ENCODE measurements around the gene KRT7.
A peak's percentile ranks its signal among the peaks of the same experiment; 100 is the strongest.

The KRT7 gene

DNA sequence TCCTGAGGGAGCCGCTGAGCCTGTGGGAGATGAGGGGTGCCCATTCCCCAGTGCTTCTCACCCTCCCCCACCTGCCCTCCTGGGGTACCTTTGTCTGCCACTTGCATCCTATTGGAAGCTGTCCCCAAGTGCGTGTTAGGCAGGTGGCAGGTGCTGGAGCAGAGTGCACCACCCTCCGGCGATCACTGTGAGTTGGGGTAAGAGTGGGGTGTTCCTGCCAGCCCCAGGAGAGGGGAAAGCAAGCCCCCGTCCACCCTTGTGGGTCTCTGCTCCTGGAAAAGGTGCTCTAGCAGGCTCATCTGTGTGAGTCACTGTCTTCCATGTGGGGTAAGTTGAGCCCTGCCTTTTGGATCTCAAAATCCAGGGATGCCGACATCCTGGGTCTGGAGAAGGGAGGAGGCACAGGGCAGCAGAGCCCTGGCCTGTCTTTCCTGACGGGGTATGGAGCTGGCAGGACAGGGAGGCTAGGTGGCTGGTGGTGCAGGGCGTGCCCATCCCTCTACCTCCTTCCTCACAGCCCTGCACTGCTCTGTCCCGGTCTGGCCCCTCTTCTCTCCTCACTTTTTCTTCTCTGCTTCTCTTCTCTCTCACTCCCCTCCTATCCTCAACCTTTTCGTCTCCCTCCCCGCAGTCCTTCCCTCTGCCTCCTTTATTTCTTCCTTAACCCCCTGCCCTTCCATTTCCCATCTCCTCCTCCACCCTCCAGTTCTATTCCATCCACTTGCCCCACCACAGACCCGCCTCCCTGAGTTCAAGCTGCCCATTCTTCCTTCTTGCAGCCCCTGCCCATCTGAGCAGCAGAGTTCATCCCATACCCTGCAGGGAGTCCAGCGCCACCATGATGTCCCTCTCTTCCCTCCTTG is 20.1 kb upstream of the KRT7 start:
- no peak for DNase-seq

DNA sequence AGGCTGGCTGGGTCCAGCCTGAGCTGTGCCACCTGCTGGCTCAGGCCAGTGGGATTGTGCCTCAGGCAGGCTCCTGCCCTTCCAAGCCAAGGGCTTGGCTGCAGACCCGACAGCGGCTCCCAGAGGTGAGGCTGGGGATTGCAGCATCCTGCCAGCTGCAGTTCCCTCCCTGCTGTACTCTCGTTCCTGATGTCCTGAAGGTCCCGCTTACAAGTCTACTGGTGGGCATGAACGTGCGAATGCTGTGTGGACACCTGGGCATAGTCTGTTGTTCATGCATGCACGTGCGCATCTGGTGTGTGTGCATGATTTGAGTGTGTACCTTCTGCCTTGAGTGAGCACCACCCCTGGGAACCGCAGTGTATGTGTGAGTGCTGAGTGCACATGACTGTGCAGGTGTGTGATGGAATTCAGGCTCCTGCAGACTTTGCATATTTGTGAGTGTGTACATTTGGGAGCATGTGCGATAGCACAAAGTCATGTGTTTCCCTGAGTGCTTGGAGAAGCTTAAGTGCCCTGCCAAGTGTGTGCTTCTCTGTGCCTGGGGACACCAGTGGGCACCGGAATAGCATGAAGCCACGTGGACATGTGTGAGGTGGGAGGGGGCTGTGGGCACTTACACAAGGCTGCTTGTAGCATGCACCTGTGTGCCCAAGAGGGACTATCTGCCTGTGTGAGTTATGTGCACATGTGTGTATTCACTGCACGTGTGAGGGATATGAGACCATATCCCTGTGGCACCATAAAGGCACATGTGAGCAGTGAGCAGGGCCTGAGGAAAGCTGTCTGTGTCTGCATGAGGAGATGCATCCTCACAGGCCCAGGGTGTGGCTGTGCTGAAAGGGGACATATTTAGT is 19.3 kb upstream of the KRT7 start:
- peak; percentile 87 for DNase-seq

DNA sequence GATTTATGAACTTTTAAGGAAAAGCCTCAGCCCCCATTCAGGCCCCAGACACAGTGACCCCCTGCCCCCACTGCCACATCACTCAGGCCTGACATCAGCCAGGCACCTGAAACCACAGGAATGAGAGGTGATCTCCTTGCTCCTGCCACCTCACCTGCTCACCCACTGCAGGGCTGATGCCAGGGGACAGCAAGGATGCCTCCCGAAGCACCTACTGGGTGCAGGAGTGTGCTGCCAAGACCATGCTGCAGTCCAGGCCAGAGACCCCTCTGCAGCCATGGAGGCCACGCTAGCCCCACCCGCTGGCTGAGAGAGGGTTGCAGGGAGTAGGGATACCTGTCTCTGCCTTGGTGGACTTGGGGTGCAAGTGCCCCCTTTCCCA is 18.6 kb upstream of the KRT7 start:
- DNase-seq: no peak

DNA sequence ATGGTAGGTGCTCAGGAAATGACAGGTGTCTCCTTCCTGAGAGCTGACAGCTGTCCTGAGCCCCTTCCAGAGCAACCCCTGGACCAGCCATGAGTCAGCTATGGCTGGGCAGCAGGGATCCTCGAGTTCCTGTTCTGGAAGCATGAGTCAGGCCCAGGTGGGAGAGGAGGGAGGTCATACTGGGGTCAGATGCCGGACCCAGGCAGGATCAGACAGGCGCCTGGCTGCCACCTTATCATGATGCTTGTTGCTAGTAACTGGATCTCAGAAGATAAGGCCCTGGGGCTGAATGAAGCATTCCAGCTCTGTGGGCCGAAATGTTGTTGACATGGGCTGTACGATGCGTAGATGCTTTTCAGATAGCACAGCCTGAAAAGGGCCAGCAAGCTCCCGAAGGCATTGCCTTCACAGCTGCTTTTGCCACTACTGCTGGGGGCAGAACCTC is 17.4 kb upstream of the KRT7 start:
- DNase-seq: no peak

GRCh38 chr12:52216100-52216499 is 16.9 kb upstream of the KRT7 start:
- no peak for DNase-seq

DNA sequence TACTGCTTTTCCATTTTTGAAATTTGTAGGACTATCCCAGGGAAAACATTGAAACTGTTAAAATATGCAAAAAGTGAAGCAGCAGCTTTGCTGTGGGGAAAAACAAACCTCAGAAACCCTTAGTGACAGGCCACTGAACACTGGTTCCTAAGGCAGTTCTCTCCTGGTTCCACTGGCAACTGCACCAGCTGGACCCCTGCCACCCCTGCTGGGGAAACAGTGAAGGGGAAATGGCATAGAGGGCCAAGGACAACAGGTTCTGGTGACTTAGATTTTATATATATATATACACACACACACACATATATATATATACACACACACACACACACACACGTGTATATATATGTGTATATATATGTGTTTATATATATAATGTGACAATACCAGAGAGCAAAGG is 16.2 kb upstream of the KRT7 start:
- no peak for DNase-seq

DNA sequence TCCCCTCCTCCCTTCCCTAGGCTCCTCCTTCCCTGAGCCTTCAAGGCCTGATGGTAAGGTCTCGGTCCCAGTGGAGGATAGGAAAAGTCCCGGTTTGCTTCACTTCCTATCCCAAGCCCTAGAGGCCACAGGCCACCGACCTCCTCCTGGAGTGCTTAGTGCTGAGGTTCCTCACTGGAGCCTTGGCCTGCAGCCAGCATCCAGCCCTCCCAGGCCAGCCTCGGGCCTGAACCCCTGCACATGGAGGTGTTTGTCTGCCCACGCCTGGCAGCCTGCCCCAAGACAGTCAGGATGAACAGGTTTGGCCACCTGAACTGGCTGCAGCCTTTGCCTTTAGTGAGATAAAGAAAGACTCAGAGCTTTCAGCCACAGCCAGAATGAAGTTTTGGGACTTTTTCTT is 15.8 kb upstream of the KRT7 start:
- DNase-seq: peak; percentile 36

GRCh38 chr12:52218001-52218400 is 15.0 kb upstream of the KRT7 start:
- no peak for DNase-seq

- no peak for DNase-seq
These were observed 12.6 kb upstream of the KRT7 start for GRCh38 chr12:52220477-52220876.

DNA sequence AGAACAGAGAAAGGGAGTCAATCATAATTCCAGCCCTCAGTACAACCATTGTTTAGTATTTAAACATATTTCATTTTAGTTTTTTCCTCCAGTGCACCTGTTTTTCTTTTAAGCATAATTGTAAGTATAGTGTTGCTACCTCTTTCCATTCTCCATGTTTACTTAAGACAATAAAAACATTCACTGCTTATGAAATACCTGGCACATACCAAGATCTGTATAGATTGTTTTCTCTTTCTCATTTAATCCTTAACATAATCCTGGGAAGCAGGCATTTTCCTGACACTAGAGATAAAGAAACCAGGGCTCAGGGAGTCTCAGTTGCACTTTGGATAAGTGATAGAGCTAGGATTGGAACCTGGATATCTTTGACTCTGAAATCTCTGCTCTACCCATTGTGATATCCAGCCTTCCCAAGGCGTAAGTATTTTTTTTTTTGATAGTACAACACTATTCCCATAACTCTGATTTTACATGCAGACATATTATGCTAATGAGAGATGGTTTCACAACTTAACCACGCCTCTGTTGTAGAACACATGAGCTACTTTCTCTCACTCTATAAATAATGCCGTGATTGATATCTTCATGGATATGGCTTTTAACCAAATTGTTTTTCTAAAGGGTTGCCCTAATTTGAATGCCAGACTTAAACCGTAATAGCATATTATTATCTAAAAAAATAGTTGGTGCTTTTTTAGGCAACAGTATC is 11.8 kb upstream of the KRT7 start:
- DNase-seq: no peak

DNA sequence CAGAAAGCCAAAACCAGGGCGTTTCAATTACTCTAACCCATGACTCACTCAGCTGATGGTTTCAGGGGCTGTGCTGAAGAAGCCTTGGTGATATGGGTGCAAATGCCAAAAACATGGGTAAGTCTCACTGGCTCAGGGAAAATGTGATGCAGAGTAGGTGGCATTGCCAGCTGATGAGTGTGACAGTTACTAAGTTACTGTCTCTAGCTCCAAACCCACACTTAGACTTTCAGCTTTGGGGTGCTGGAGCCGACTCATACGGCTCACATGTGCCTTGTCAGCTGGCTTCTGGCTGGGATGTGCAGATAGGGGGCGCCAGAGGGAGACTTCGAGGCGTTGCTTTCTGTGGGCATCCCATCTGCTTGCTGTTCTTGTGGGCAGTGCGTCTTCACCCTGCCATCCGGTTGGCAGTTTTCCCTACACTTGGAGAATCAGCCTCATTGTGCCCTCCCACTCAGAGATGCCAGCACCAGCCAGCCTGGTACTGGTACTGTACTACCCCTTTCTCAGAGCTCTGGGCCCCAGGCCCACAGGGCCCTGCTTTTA is 11.1 kb upstream of the KRT7 start:
- DNase-seq: peak; percentile 68

GRCh38 chr12:52222692-52223091 is 10.4 kb upstream of the KRT7 start:
- DNase-seq: no peak

DNA sequence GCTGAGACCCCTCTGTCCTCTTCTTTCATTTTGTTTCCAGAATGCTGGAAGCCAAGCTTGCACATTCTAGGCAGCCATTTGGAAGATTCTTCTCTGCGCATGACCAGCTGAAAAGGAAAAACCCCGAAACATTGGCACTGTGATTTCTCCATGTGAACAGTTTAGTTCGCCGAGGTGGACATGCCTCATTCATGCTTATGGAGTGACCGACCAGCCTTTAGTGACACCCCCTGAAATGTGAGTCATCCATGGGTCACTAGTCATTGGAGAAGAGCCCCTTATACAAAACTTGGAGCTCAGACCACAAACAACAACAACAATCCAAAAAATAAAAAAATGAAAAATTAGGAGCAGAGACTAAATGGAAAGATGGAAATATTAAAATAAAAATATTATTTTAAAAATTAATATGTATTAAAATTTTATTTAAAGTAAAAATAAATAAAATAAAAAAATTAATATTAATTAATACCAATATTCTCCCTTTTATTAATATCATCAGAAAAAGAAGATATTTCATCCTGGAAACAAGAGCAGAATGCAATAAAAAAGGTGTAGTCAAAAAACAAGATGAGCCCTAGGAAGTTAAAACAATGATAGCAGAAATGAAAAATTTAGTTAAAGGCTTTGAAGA is 9.5 kb upstream of the KRT7 start:
- peak; percentile 37 for DNase-seq

DNA sequence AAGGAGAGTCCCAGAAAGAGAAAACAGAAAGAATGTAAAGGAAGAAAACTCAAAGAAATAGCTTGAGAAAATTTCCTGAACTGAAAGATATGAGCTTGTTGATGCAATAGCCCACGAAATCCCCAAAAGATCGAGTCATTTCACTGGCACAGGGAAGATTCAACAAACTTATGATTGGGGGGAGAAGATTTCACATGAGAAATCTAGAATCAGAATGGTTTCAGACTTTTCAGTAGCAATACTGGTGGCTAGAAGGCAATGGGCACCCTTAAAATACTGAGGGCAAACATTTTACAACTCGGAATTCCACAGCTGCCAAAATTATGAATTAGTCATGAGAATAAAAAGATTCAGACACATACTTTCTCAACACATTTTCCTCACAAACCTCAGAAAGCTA is 8.9 kb upstream of the KRT7 start:
- DNase-seq: peak; percentile 49

DNA sequence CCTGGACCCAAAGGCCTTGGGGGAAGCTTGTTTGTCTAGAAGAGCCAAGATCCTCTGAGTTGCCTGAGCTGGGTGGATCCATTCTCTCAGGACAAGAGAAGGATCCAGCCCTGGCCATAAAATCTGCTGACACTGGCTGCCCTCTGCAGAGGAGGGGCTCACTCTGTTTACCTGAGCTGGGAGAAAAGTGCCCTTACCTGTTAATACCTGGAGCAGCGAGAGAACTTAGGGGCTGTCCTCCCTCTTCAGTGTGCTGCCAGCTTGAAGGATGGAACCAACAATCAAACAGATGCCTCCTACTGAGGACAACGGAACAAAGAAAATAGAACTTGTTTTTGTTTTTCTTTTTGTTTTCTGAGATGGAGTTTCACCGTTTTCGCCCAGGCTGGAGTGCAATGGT is 7.3 kb upstream of the KRT7 start:
- DNase-seq: no peak

DNA sequence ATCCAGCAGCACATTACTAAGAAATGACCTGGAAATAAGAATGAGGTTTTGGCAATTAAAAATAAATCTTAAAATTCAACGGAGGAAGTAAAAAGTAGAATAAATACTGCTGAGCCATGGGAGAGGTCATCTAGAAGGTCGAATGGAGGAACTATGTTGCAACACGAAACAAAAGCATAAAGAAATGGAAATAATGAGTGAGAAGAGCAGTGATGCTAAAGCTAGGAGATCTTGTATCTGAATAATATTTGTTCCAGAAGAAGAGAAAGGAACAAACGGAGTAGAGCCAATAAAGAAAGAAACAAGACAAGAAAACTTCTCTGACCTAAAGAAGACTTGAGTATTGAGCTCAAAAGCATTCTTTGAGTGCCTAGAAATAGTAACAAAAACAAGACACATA is 6.6 kb upstream of the KRT7 start:
- peak; percentile 25 for DNase-seq

GRCh38 chr12:52227606-52228166 is 5.4 kb upstream of the KRT7 start:
- DNase-seq: no peak

DNA sequence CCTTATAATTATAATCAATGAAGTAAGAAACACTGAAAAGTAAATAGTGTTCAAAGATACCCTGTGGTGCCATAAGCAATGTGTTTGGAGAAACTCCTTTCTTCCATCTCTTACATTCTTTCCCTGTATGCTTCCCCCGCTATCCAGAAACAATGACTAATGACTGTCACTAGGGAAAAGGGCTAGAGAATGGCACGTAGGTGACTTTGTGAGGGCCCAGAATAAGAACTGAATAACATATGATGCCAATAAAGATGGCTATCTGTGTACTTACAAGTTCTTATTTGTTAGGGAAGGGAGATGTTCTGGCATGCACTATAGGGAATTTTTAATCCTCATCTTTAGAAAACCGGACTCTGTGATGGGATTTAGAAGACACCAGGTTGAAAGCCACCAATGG is 4.7 kb upstream of the KRT7 start:
- DNase-seq: no peak

GRCh38 chr12:52228931-52229330 is 4.1 kb upstream of the KRT7 start:
- no peak for DNase-seq

- no peak for DNase-seq
These were observed 3.2 kb upstream of the KRT7 start for GRCh38 chr12:52229836-52230343.

- no peak for DNase-seq
These were observed 2.4 kb upstream of the KRT7 start for GRCh38 chr12:52230364-52231281.
